ENCODE data around the gene ACTC1. TPM values are rescaled to one million over a fixed set of nuclear protein-coding genes. Genes with fewer than 3 reads are reported as not detected.
"Not testable (repeated sequence)": the region's sequence is repeated elsewhere in the genome, so short reads cannot be mapped to it uniquely, and the experiment has no call there.

The ACTC1 gene
- total RNA-seq, 8 experiments from 2014 or later = 0.22 to 1.4 (median 0.47) TPM; not detected in 3

- 8 to 100% (median 67%) methylated on average over 1 of the region's 1 CpG; no CpG with 5 or more reads in 1 of the 10 experiments for WGBS, 10 experiments
- H3K27ac ChIP-seq = no peak overlapping the region
- no peaks in the 10 kb centered on the region for H3K4me1 ChIP-seq (replicated peaks in 1 of 2)
- in situ Hi-C loops (cut with MboI; ENCODE audit: low pct_unique_long_range_greater_than_20kb in 2 of 9, low sequenced_read_pairs in 9 of 9, unreplicated experiment in 9 of 9) = loop anchor here in 1 of 9 experiments (25.0 kb wide), 1 partner anchor 100 kb away; no protein-coding TSS in a partner anchor
- H3K4me3 ChIP-seq = no peak overlapping the region
- no peak for ATAC-seq (replicated peaks in 6 of 8)
These were observed 17.0 kb upstream of the ACTC1 start for GRCh38 chr15:34812369-34812768.

- H3K27ac ChIP-seq = no peak overlapping the region
- in situ Hi-C loops (cut with MboI; ENCODE audit: low pct_unique_long_range_greater_than_20kb in 2 of 9, low sequenced_read_pairs in 9 of 9, unreplicated experiment in 9 of 9) = loop anchor here in 1 of 9 experiments (25.0 kb wide), 1 partner anchor 98 kb away; no protein-coding TSS in a partner anchor
- 4 to 100% (median 86%) methylated on average over 1 to 5 of the region's 5 CpGs; no CpG with 5 or more reads in 2 of the 10 experiments for WGBS, 10 experiments
- H3K4me3 ChIP-seq = no peak overlapping the region
- no peaks in the 10 kb centered on the region for H3K4me1 ChIP-seq (replicated peaks in 1 of 2)
- ATAC-seq (replicated peaks in 6 of 8) = peak in 2 of 8 experiments; percentile 87 to 91
These were observed 15.2 kb upstream of the ACTC1 start for GRCh38 chr15:34810443-34811129.

- no peak overlapping the region for H3K27ac ChIP-seq
- H3K4me1 ChIP-seq (replicated peaks in 1 of 2) = peaks cover 0 to 6% of the 10 kb centered on the region in 2 donors
- no peak for ATAC-seq (replicated peaks in 6 of 8)
- in situ Hi-C loops (cut with MboI; ENCODE audit: low pct_unique_long_range_greater_than_20kb in 2 of 9, low sequenced_read_pairs in 9 of 9, unreplicated experiment in 9 of 9) = loop anchor here in 1 of 9 experiments (25.0 kb wide), 1 partner anchor 97 kb away; no protein-coding TSS in a partner anchor
- 40 to 85% (median 69%) methylated on average over 1 to 3 of the region's 3 CpGs for WGBS, 10 experiments
- H3K4me3 ChIP-seq = no peak overlapping the region
These were observed 13.8 kb upstream of the ACTC1 start for GRCh38 chr15:34809186-34809585.

- Histone ChIP-seq H3K27ac (no peak overlapping the region), H3K4me1 (replicated peaks in 1 of 2) (peaks cover 0 to 9% of the 10 kb centered on the region in 2 donors), H3K4me3 (no peak overlapping the region)
- 30 to 90% (median 77%) methylated on average over 1 to 3 of the region's 3 CpGs; no CpG with 5 or more reads in 1 of the 10 experiments for WGBS, 10 experiments
- in situ Hi-C loops (cut with MboI; ENCODE audit: low pct_unique_long_range_greater_than_20kb in 2 of 9, low sequenced_read_pairs in 9 of 9, unreplicated experiment in 9 of 9) = loop anchor here in 1 of 9 experiments (25.0 kb wide), 1 partner anchor 96 kb away; no protein-coding TSS in a partner anchor
- no peak for ATAC-seq (replicated peaks in 6 of 8)
These were observed 12.7 kb upstream of the ACTC1 start for GRCh38 chr15:34808016-34808415.

- not testable (repeated sequence) for ATAC-seq (replicated peaks in 6 of 8); H3K4me3 ChIP-seq; H3K4me1 ChIP-seq (replicated peaks in 1 of 2); H3K27ac ChIP-seq
- in situ Hi-C loops (cut with MboI; ENCODE audit: low pct_unique_long_range_greater_than_20kb in 2 of 9, low sequenced_read_pairs in 9 of 9, unreplicated experiment in 9 of 9) = loop anchor here in 1 of 9 experiments (25.0 kb wide), 1 partner anchor 95 kb away; no protein-coding TSS in a partner anchor
- WGBS, 10 experiments = 84 to 100% (median 94%) methylated on average over 2 to 6 of the region's 8 CpGs; no CpG with 5 or more reads in 2 of the 10 experiments
These were observed 11.9 kb upstream of the ACTC1 start for GRCh38 chr15:34807241-34807640.

- Histone ChIP-seq H3K4me3 (no peak overlapping the region), H3K4me1 (replicated peaks in 1 of 2) (peaks cover 0 to 9% of the 10 kb centered on the region in 2 donors), H3K27ac (no peak overlapping the region)
- 36 to 80% (median 68%) methylated on average over 1 to 3 of the region's 3 CpGs; no CpG with 5 or more reads in 3 of the 10 experiments for WGBS, 10 experiments
- no peak for ATAC-seq (replicated peaks in 6 of 8)
- in situ Hi-C loops (cut with MboI; ENCODE audit: low pct_unique_long_range_greater_than_20kb in 2 of 9, low sequenced_read_pairs in 9 of 9, unreplicated experiment in 9 of 9) = loop anchor here in 1 of 9 experiments (25.0 kb wide), 1 partner anchor 92 kb away; no protein-coding TSS in a partner anchor
These were observed 9.4 kb upstream of the ACTC1 start for GRCh38 chr15:34804776-34805175.

GRCh38 chr15:34804113-34804512 lies 8.8 kb upstream of the ACTC1 start:
- no peak for ATAC-seq (replicated peaks in 6 of 8)
- WGBS, 10 experiments = 56 to 94% (median 86%) methylated on average over 1 to 2 of the region's 2 CpGs; no CpG with 5 or more reads in 1 of the 10 experiments
- Histone ChIP-seq H3K4me3 (no peak overlapping the region), H3K4me1 (replicated peaks in 1 of 2) (peaks cover 0 to 9% of the 10 kb centered on the region in 2 donors), H3K27ac (no peak overlapping the region)
- in situ Hi-C loops (cut with MboI; ENCODE audit: low pct_unique_long_range_greater_than_20kb in 2 of 9, low sequenced_read_pairs in 9 of 9, unreplicated experiment in 9 of 9) = loop anchor here in 1 of 9 experiments (25.0 kb wide), 1 partner anchor 92 kb away; no protein-coding TSS in a partner anchor

GRCh38 chr15:34802803-34803750 lies 7.7 kb upstream of the ACTC1 start:
- ATAC-seq (replicated peaks in 6 of 8) = no peak
- H3K4me1 ChIP-seq (replicated peaks in 1 of 2) = peaks cover 0 to 9% of the 10 kb centered on the region in 2 donors
- H3K4me3 ChIP-seq = no peak overlapping the region
- in situ Hi-C loops (cut with MboI; ENCODE audit: low pct_unique_long_range_greater_than_20kb in 2 of 9, low sequenced_read_pairs in 9 of 9, unreplicated experiment in 9 of 9) = loop anchor here in 1 of 9 experiments (25.0 kb wide), 1 partner anchor 91 kb away; no protein-coding TSS in a partner anchor
- H3K27ac ChIP-seq = no peak overlapping the region
- 78 to 100% (median 96%) methylated on average over 1 to 7 of the region's 7 CpGs; no CpG with 5 or more reads in 1 of the 10 experiments for WGBS, 10 experiments

GRCh38 chr15:34802371-34802770 lies 7.0 kb upstream of the ACTC1 start:
- no peak for ATAC-seq (replicated peaks in 6 of 8)
- Histone ChIP-seq H3K4me3 (no peak overlapping the region), H3K27ac (no peak overlapping the region), H3K4me1 (replicated peaks in 1 of 2) (peaks cover 0 to 9% of the 10 kb centered on the region in 2 donors)
- in situ Hi-C loops (cut with MboI; ENCODE audit: low pct_unique_long_range_greater_than_20kb in 2 of 9, low sequenced_read_pairs in 9 of 9, unreplicated experiment in 9 of 9) = loop anchor here in 1 of 9 experiments (25.0 kb wide), 1 partner anchor 90 kb away; no protein-coding TSS in a partner anchor
- WGBS, 10 experiments = 43 to 100% (median 82%) methylated on average over 1 of the region's 1 CpG; no CpG with 5 or more reads in 2 of the 10 experiments

- peak in 3 of 8 experiments; percentile 57 to 85 (median 67) for ATAC-seq (replicated peaks in 6 of 8)
- in situ Hi-C loops (cut with MboI; ENCODE audit: low pct_unique_long_range_greater_than_20kb in 2 of 9, low sequenced_read_pairs in 9 of 9, unreplicated experiment in 9 of 9) = loop anchor here in 1 of 9 experiments (25.0 kb wide), 1 partner anchor 87 kb away; no protein-coding TSS in a partner anchor
- WGBS, 10 experiments = 7 to 100% (median 86%) methylated on average over 1 to 9 of the region's 16 CpGs
- H3K27ac ChIP-seq = no peak overlapping the region
- H3K4me3 ChIP-seq = no peak overlapping the region
- peaks cover 0 to 5% of the 10 kb centered on the region in 2 donors for H3K4me1 ChIP-seq (replicated peaks in 1 of 2)
These were observed 4.1 kb upstream of the ACTC1 start for GRCh38 chr15:34799149-34800101.

- in situ Hi-C loops (cut with MboI; ENCODE audit: low pct_unique_long_range_greater_than_20kb in 2 of 9, low sequenced_read_pairs in 9 of 9, unreplicated experiment in 9 of 9) = no loop called here
- H3K4me3 ChIP-seq = no peak overlapping the region
- H3K27ac ChIP-seq = no peak overlapping the region
- WGBS, 10 experiments = 0 to 94% (median 63%) methylated on average over 1 to 5 of the region's 5 CpGs; no CpG with 5 or more reads in 4 of the 10 experiments
- no peak for ATAC-seq (replicated peaks in 6 of 8)
- no peaks in the 10 kb centered on the region for H3K4me1 ChIP-seq (replicated peaks in 1 of 2)
These were observed 1.6 kb upstream of the ACTC1 start for GRCh38 chr15:34796847-34797435.

Measured in motor neuron (in vitro differentiated cells).